Testis (tissue), 3 donors: Measurements from ENCODE around the gene NOM1. TPM values are rescaled to one million over a fixed set of nuclear protein-coding genes. Genes with fewer than 3 reads are reported as not detected.

Experiments
- DNase-seq: peaks from one replicate; pipeline ENCODE4 v3.0.0-alpha.2; 2019
- H3K27ac ChIP-seq, 2 donors: fragments of 200-600 bp; sonication (generic); one replicate each; pipeline ENCODE4 v1.5.1; 2019
- H3K27me3 ChIP-seq: fragments of 200-600 bp; sonication (generic); one replicate; pipeline ENCODE4 v1.5.1; 2019
- H3K36me3 ChIP-seq: fragments of 200-600 bp; sonication (generic); one replicate; pipeline ENCODE4 v1.5.1; 2017; ENCODE audit warnings: low read depth; ENCODE audit errors: missing control alignments
- H3K4me1 ChIP-seq: fragments of 200-600 bp; sonication (generic); one replicate; pipeline ENCODE4 v1.5.1; 2019
- H3K4me3 ChIP-seq, 2 donors: fragments of 200-600 bp; sonication (generic); one replicate each; pipeline ENCODE4 v1.5.1; 2017 to 2019
- H3K9me3 ChIP-seq: fragments of 200-600 bp; sonication (generic); one replicate; pipeline ENCODE4 v1.5.1; 2017
- CTCF ChIP-seq, 3 experiments: fragments of 450-650 bp in 2 of 3; fragments of 200-600 bp in 1 of 3; sonication (generic) in 1 of 3; IDR thresholded peaks; one replicate each; pipeline ENCODE4 v1.5.1; 2016 to 2019; ENCODE audit warnings: antibody characterized with exemption in 3 of 3, mild to moderate bottlenecking in 2 of 3, moderate library complexity in 1 of 3
- POLR2A ChIP-seq: fragments of 450-650 bp; IDR thresholded peaks from one replicate; pipeline ENCODE4 v1.6.1; 2017; ENCODE audit warnings: antibody characterized with exemption, mild to moderate bottlenecking, moderate library complexity
- WGBS, 2 donors: methylation state at CpG; one replicate each; pipeline ENCODE4 v1.1.5; 2018; 5-methylcytosine and 5-hydroxymethylcytosine counted together
- intact Hi-C: fragments of 100-400 bp; cut with DNase I; formaldehyde crosslinking; loops from one replicate; pipeline ENCODE4 v1.15.1; 2023; ENCODE audit warnings: low total_unique reads
- polyA plus RNA-seq: library from polyadenylated mRNA; stranded (reverse); fragments of 350-450 nt; fragmentation: Illumina TruSeq; extraction: RNeasy Lipid Tissue Mini Kit (QIAGEN cat#74804); gene quantifications from one replicate; pipeline ENCODE4 v1.2.3, GENCODE V29; 2014; ENCODE audit warnings: low read depth, low replicate concordance; ENCODE audit not compliant: insufficient read depth
- total RNA-seq, 2 donors: library from RNA; depleted of rRNA; stranded (reverse); fragments of >200 nt; gene quantifications; one replicate each; pipeline ENCODE4 v1.2.3, GENCODE V29; 2016

NOM1 gene
- total and polyA plus RNA-seq, 3 donors from 2014 or later: 20.2 to 47.1 (median 42.8) TPM

GRCh38 chr7:157017149-157017548, 67.6 kb downstream of the NOM1 start:
- TF ChIP-seq CTCF (IDR thresholded peaks at IDR 0.05) (no peak), POLR2A (no peak)
- no peak overlapping the region for H3K4me3 ChIP-seq
- no peaks in the 10 kb centered on the region for H3K27me3 ChIP-seq
- 3 to 14% methylated on average over 10 to 11 of the region's 11 CpGs for WGBS, 2 donors
- H3K9me3 ChIP-seq: no peaks in the 10 kb centered on the region
- H3K36me3 ChIP-seq: no peaks in the 10 kb centered on the region
- intact Hi-C loops: no loop called here
- peaks cover 6% of the 10 kb centered on the region for H3K4me1 ChIP-seq
- DNase-seq: no peak
- H3K27ac ChIP-seq: no peak overlapping the region

- Histone ChIP-seq H3K4me3 (no peak overlapping the region), H3K27ac (no peak overlapping the region), H3K27me3 (no peaks in the 10 kb centered on the region), H3K9me3 (no peaks in the 10 kb centered on the region), H3K4me1 (peaks cover 6% of the 10 kb centered on the region), H3K36me3 (no peaks in the 10 kb centered on the region)
- no peak for DNase-seq
- intact Hi-C loops: no loop called here
- WGBS, 2 donors: 1 to 2% methylated on average over 9 to 42 of the region's 48 CpGs
- TF ChIP-seq CTCF (IDR thresholded peaks at IDR 0.05) (no peak), POLR2A (no peak)
Observed at GRCh38 chr7:157017603-157018327, 68.3 kb downstream of the NOM1 start.

- H3K9me3 ChIP-seq: no peaks in the 10 kb centered on the region
- DNase-seq: no peak
- H3K4me1 ChIP-seq: peaks cover 6% of the 10 kb centered on the region
- no peaks in the 10 kb centered on the region for H3K27me3 ChIP-seq
- H3K36me3 ChIP-seq: no peaks in the 10 kb centered on the region
- H3K27ac ChIP-seq: no peak overlapping the region
- WGBS, 2 donors: 2% methylated on average over 18 to 49 of the region's 49 CpGs
- intact Hi-C loops: no loop called here
- TF ChIP-seq CTCF (IDR thresholded peaks at IDR 0.05) (no peak), POLR2A (no peak)
- no peak overlapping the region for H3K4me3 ChIP-seq
Observed at GRCh38 chr7:157018328-157018996, 69.0 kb downstream of the NOM1 start.

GRCh38 chr7:157018997-157019608, 69.6 kb downstream of the NOM1 start:
- 0 to 6% methylated on average over 19 to 38 of the region's 50 CpGs for WGBS, 2 donors
- no peaks in the 10 kb centered on the region for H3K9me3 ChIP-seq
- peaks cover 6% of the 10 kb centered on the region for H3K4me1 ChIP-seq
- DNase-seq: no peak
- H3K4me3 ChIP-seq: no peak overlapping the region
- no peaks in the 10 kb centered on the region for H3K36me3 ChIP-seq
- intact Hi-C loops: no loop called here
- no peaks in the 10 kb centered on the region for H3K27me3 ChIP-seq
- H3K27ac ChIP-seq: no peak overlapping the region
- TF ChIP-seq POLR2A (no peak), CTCF (IDR thresholded peaks at IDR 0.05) (no peak)
